GM06990 (cell line): Measurements from ENCODE around the gene FBXL13.

Experiments used
- DNase-seq: peaks from one replicate; pipeline ENCODE4 v3.0.0-alpha.2; 2011; ENCODE audit not compliant: insufficient read length; ENCODE audit errors: extremely low read depth
- H3K27me3 ChIP-seq: replicated peaks from 2 replicates; pipeline ENCODE4 v1.6.0; 2011; ENCODE audit warnings: low read length; ENCODE audit not compliant: control insufficient read depth, insufficient read depth
- H3K36me3 ChIP-seq: 2 replicates; pipeline ENCODE4 v1.5.1; 2011; ENCODE audit warnings: low read length; ENCODE audit not compliant: control insufficient read depth, insufficient read depth
- H3K4me3 ChIP-seq: replicated peaks from 2 replicates; pipeline ENCODE4 v1.5.1; 2011; ENCODE audit warnings: low read depth, mild to moderate bottlenecking, control low read depth, low read length
- CTCF ChIP-seq: IDR thresholded peaks from 2 replicates; pipeline ENCODE4 v1.5.1; 2011; ENCODE audit warnings: low read length, control low read depth, mild to moderate bottlenecking, inconsistent platforms; ENCODE audit not compliant: insufficient read depth, poor library complexity, severe bottlenecking

FBXL13 gene

GRCh38 chr7:103077318-103077717 lies 2.7 kb upstream of the FBXL13 start:
- no peak overlapping the region for H3K4me3 ChIP-seq
- DNase-seq = no peak
- H3K36me3 ChIP-seq = no peaks in the 10 kb centered on the region
- no peaks in the 10 kb centered on the region for H3K27me3 ChIP-seq
- TF ChIP-seq CTCF = no peak

- Histone ChIP-seq H3K4me3 (no peak overlapping the region), H3K36me3 (no peaks in the 10 kb centered on the region), H3K27me3 (no peaks in the 10 kb centered on the region)
- no peak for TF ChIP-seq CTCF
- DNase-seq = no peak
These were observed 2.2 kb upstream of the FBXL13 start for GRCh38 chr7:103076764-103077163.

GRCh38 chr7:103075337-103075918 lies 832 bp upstream of the FBXL13 start:
- TF ChIP-seq CTCF = no peak
- Histone ChIP-seq H3K27me3 (no peaks in the 10 kb centered on the region), H3K36me3 (no peaks in the 10 kb centered on the region), H3K4me3 (peak overlapping the region; percentile 90)
- peak; percentile 85 for DNase-seq

- TF ChIP-seq CTCF = no peak
- Histone ChIP-seq H3K27me3 (no peaks in the 10 kb centered on the region), H3K4me3 (peak overlapping the region; percentile 90), H3K36me3 (no peaks in the 10 kb centered on the region)
- no peak for DNase-seq
These were observed 542 bp downstream of the FBXL13 start for GRCh38 chr7:103073989-103074518.

- DNase-seq = no peak
- H3K4me3 ChIP-seq = no peak overlapping the region
These were observed 3.6 kb downstream of the FBXL13 start for GRCh38 chr7:103071000-103071399.

More at GRCh38 chr7:103071000-103071399, 3.6 kb downstream of the FBXL13 start:
- no peak for TF ChIP-seq CTCF
- Histone ChIP-seq H3K36me3 (no peaks in the 10 kb centered on the region), H3K27me3 (no peaks in the 10 kb centered on the region)
